Neural progenitor cell (in vitro differentiated cells): ENCODE results near the gene PITX3.

ENCODE experiments used
- EZH2 ChIP-seq: fragments of 200-600 bp; sonication (generic); IDR thresholded peaks from 2 replicates; pipeline ENCODE4 v1.6.1; 2017; ENCODE audit warnings: antibody characterized with exemption, mild to moderate bottlenecking, moderate library complexity
- EZH2phosphoT487 ChIP-seq: fragments of 200-600 bp; sonication (generic); IDR thresholded peaks from 2 replicates; pipeline ENCODE4 v1.6.1; 2017; ENCODE audit warnings: antibody characterized with exemption
- TF ChIP-seq, protein P1 (sequence below): fragments of 200-600 bp; sonication (generic); IDR thresholded peaks from 2 replicates; pipeline ENCODE4 v1.5.1; 2017; ENCODE audit warnings: antibody characterized with exemption, mild to moderate bottlenecking

GRCh38 chr10:102243309-102243708, 2.0 kb upstream of the PITX3 start:
- TF ChIP-seq, protein P1, sequence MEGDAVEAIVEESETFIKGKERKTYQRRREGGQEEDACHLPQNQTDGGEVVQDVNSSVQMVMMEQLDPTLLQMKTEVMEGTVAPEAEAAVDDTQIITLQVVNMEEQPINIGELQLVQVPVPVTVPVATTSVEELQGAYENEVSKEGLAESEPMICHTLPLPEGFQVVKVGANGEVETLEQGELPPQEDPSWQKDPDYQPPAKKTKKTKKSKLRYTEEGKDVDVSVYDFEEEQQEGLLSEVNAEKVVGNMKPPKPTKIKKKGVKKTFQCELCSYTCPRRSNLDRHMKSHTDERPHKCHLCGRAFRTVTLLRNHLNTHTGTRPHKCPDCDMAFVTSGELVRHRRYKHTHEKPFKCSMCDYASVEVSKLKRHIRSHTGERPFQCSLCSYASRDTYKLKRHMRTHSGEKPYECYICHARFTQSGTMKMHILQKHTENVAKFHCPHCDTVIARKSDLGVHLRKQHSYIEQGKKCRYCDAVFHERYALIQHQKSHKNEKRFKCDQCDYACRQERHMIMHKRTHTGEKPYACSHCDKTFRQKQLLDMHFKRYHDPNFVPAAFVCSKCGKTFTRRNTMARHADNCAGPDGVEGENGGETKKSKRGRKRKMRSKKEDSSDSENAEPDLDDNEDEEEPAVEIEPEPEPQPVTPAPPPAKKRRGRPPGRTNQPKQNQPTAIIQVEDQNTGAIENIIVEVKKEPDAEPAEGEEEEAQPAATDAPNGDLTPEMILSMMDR = no peak
- TF ChIP-seq EZH2phosphoT487 (no peak), EZH2 (no peak)
